GM21825 (cell line): ENCODE results near the gene BICC1.

Source experiments
- ATAC-seq: cut with Tn5 transposase; IDR thresholded peaks from one replicate; pipeline ENCODE4 v1.9.1; 2021; ENCODE audit warnings: mild to moderate bottlenecking, moderate library complexity; ENCODE audit not compliant: unreplicated experiment

BICC1 gene

GRCh38 chr10:58740620-58741369 is 228.1 kb downstream of the BICC1 start:
- ATAC-seq: no peak

GRCh38 chr10:58741673-58742072 is 229.0 kb downstream of the BICC1 start:
- no peak for ATAC-seq

DNA sequence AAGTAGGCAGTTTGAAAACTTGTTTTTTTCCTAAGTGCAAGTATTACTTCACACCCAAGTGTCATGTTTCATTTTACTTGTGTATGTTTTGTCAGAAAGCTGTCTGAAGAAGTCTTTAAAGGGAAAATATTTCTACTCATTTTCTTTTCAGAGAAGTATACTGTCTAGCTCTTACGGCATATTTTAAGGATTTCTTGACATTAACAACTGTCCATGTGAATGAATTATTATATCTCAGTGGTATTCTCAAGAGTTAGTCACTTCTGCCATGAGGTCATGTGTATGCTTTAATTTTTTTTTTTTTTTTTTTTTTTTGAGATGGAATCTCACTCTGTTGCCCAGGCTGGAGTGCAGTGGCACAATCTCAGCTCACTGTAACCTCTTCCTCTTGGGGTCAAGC is 229.5 kb downstream of the BICC1 start:
- no peak for ATAC-seq

DNA sequence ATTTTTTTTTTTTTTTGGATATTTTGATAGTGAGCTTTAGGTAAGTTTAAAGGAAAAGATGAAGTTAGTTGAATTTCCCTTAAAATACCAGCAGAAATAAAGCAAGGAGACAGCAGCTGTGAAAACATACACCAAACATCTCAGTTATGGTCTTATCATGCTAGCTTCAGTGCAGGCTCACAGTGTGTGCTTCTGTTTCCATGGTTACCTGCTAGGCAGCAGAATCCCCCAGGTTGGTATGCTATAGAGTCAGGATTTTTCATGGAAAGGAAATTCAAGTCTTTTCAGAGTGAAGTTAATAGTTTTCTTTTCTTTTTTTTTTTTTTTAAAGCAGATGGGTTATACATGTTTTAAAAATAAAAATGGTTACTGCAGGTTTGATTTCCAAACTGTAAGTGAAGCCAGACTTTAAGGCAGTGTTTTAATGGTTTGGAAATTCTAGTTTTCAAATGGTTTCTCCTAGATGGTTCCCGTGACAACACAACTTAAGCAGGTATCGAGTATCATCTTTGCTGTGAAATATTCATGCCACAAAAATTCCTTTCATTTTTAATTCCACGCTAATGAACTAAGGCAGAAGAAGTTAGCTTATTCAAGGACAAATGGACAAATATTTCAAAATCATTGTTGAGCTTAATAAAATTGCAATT is 230.9 kb downstream of the BICC1 start:
- no peak for ATAC-seq

- ATAC-seq: no peak
Measured at GRCh38 chr10:58746474-58747185, 234.0 kb downstream of the BICC1 start.

- no peak for ATAC-seq
Measured at GRCh38 chr10:58747687-58748086, 235.0 kb downstream of the BICC1 start.

- ATAC-seq: no peak
Measured at GRCh38 chr10:58752665-58753064, 240.0 kb downstream of the BICC1 start.

DNA sequence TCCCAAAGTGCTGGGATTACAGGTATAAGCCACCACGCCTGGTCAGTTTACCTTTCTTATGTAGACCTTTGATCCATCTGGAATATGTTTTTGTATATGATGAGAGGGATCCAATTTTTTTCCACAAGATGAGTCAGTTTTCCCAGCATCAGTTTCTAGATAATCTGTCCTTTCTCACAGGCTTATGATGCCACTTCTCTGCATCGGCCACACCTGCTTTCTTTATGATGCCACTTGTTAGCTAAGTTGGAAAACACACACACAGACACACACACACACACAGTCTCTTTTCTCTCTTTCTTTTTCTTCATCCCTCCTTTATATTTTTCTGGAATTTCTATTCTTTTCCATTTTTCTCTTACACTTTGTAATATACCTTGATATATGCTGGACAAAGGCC is 240.8 kb downstream of the BICC1 start:
- ATAC-seq: no peak

DNA sequence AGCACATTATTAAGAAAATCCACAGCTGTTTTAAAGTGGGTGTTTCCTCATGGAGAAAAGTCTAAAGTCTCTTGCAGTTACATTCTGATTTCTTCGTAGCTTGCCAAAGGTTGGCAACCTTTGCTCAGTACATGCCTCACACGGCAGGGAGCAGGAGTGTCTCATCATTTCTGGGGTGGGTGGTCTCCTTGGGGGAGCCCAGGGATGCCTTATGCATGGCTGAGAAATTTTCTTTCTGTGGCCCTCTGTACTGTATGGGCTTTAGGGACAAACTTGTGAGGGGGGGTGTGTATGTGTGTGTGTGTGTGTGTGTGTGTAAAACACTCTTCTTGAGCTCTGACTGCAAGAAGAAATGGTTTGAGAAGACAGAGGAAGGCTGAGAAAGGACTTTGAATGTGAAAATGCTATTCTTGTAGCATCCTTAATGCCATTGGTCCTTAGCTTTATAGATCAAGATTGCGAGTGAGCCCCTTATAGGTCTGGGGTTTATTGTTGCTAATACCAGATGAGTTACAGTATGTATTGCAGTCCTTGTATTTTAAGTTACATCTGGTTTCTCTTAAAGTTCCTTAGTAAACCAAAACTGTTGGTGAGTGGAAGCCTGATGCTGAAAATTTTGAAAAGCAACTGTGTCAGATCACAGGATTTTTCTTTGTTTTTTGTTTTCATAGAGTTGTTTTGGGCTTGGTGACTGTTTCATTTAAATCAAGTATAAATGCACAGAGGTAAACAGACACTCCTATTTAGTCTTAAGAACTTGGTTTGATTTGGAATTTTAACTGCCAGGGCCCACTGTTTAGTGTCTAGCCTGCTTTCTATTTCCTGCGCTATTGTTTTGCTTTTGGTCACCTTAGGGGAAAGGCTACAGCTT is 242.0 kb downstream of the BICC1 start:
- ATAC-seq: no peak

DNA sequence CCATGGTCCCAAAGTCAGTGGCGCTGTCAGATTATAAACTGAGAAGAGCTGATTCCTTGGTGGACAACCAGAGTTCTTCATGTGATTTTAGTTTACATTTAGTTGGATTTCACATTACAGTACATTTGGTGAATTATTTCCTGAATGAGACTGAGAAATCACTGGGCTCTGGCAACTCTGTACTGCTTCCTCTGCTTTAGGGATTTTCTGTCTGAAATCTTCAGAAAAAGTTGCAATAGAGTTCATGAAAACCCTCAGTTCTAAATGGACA is 242.6 kb downstream of the BICC1 start:
- ATAC-seq: no peak

DNA sequence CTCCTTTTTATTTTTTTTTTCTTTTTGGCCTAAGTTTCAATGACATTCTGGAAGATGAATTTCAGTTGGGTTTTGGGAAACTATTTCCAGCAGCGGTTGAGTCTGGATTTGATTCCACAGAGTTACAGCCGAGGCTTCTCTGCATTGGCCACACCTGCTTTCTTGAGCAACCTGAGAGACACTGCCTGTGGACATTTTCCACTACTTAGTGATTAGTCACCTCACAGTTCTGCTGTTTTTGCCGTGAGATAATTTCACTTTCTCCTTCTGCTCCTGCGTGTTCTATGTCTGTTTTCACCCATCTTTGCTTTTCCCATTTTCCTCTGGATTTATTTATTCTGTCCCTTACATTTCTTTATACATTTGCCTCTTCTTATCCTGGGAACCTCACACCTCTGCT is 243.0 kb downstream of the BICC1 start:
- ATAC-seq: no peak

GRCh38 chr10:58756130-58756719 is 243.6 kb downstream of the BICC1 start:
- ATAC-seq: no peak

DNA sequence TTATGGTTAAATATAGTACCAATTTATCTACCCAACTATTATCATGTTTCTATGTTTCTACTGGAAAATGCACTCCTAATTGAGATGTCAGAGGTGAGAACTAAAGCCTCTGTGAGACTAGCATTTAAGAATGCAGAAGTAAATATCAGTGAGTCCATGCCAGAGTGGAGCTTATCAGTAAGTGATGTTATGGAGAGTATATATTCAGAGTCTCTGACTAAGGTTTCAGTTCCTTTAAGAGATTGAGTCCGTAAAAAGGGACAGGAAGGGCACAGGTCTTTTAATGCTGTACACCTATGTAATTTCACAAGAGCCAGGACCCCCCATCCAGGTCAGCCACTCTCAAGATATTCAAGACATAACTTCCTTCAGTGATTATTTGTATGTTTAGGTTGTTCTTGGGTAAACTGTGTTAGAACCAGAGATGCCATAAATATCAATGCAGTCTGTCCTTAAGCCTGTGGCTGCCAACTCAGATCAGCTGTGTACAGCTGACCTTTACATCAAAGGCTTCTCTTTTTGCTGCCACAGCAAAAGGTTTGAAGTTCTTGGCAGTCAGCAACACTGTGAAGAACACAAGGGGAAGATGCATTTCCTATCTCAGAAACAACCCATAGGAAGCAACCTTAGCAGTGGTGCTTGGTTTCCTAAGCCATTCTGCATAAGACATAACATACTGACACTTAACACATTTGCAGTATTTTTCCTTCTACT is 244.8 kb downstream of the BICC1 start:
- ATAC-seq: no peak

DNA sequence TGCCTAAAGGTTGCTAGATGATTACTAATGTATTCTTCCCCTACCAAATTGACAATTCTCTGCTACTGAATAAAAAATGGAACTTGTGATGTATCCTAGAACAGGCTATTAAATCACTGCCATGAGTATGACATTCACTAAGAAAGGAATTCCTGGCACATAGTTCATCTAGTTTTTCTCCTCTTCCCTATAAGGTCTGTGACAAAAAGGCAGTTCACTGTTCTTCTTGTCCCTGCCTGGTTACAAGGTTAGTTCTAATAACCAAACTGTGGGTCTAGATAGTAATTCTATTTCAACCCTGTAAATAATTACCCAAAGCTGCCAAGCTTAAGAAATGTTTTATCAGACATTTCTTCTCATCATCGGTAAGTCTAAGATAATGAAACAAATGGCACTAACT is 245.6 kb downstream of the BICC1 start:
- no peak for ATAC-seq

DNA sequence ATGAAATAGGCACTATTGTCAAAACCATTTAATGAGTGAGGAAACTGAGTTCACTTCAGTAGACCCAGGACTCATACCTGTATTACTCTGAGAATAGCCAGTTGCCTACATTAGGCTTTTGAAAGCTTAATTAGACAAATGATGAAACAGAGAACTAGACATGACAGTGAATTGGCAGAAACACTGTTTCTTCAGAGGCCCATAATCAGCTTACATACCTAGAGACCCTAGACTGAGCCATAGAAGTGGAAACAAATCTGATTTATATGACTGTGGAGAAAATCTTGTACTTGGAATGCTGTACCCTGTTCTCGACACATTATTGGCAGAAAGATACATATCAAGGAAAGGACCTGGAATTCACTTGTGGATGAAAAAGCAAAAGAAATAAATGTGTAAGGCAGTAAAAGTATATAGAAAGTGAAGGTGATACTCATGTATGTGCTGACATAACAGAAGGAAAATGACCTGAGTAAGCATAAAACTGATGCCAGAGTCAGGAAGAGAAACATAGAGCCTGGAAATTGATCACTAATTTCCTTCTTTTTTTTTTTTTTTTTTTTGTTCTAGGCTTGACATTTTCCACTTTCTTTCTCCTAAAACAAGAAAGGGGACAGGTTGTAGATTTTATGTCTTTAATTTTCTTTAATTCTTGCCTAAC is 251.5 kb downstream of the BICC1 start:
- no peak for ATAC-seq

GRCh38 chr10:58765910-58766309 is 253.2 kb downstream of the BICC1 start:
- ATAC-seq: no peak

GRCh38 chr10:58767652-58768051 is 255.0 kb downstream of the BICC1 start:
- no peak for ATAC-seq

GRCh38 chr10:58771863-58772262 is 259.2 kb downstream of the BICC1 start:
- no peak for ATAC-seq

DNA sequence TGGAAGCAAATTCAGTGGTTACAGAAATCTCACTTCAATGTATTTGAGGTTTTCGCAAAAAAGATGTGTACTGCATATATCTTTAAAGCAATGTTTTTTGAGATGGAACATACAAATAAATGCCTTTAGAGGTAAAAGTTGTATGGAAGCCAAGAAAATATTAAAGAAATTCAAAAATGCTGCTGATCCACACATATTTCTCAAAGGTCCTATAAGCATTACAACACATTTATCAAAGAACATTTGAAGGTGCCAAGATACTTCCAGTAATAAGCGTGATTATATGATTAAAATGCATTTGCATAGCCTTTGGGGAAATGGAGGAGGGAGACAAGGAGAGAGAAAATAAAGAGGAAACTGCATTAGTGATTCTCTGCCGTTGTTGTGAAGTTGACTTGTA is 260.1 kb downstream of the BICC1 start:
- no peak for ATAC-seq

- ATAC-seq: no peak
Measured at GRCh38 chr10:58773341-58773740, 260.7 kb downstream of the BICC1 start.
